Ramos (cell line): ENCODE results near the gene CDX2.

ENCODE experiments used
- in situ Hi-C: fragments of 300-500 bp; cut with MboI; formaldehyde crosslinking; loops from one replicate; pipeline ENCODE4 v1.14.3; 2022; ENCODE audit warnings: low sequenced_read_pairs; ENCODE audit not compliant: unreplicated experiment

Gene CDX2

DNA sequence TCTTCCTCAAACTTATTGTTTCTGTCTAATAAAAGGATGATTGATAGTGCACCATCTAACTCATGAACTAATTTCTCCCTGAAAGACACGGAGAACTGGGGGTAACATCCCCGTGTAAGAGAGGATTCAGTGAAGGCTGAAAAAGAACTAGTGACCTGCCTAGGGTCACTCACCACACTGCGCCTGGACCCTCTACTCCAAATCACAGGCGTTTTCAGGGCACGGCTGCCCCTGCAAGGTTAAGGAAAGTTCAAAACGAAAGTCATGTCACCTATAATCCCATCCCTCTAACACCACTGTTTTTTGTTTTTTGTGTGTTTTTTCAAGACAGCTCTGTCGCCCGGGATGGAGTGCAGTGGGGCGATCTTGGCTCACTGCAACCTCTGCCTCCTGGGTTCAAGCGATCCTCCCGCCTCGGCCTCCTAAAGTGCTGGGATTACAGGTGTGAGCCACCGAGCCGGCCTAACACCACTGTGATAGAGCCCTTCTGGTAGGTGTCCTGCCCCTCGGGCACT, 10.7 kb upstream of the CDX2 start:
- in situ Hi-C loops: loop anchor here (10.0 kb wide), 2 partner anchors 145 to 605 kb away; no protein-coding TSS in a partner anchor

DNA sequence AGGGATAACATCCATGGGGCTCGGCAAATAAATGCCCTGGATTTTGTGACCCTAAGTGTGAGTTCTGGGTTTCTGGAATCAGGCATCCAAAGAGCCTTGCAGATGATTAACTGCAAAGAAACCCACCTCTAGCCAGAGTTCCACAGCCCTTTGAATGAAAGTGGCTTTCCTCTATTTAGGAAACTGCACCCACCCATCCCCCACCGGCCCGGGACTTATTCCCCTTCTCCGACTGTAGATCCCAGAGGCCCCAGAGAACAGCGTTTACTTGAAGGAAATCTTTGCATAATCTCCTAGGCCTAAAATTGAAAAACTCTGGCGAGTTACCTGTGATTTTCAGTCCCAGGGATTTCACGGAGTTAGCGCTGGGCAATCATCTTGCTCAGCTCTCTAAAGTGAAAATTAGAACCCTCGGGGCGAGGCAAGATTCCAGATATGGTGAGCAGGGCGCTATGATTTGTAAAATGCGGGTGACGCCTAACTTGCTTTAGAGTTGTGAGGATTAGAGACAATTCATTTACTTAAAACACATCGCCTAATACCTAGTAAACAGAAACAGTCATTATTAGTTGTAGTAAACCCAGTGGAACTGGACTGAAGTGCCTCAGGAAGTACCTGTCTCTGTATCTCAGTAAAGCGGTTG, 10.0 kb upstream of the CDX2 start:
- in situ Hi-C loops: no loop called here

DNA sequence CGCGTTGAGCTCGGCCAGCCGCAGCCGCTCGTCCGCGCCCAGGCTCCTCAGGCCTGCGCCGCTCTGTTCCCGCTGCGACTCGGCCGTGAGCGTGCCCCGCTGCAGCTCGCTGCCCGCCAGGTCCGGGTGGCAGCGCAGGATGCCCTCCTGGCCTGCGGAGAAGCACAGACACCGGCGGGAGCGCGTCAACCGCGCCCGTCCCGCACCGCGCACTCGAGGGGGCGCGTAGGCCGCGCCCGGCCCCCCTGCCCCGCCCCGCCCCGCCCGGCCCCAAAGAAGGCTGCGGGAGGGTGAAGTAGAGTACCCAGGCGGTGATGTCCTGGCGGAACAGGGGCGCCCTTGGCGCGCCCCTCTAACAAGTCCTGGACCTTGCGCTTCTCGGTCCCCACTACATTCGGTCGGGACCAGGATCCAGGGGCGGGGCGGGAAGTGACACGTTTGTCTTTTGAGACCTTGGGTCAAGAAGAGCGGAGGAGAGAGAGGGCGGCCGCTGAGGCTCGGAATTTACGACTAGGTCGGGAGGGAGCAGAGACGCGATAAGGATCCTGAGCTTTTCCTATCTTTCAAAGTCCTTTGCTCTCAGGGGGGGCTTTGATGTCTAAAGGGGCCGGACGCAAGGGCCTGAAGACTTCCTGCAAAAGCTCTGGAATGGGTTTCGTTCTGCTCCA, 9.3 kb upstream of the CDX2 start:
- in situ Hi-C loops: no loop called here

DNA sequence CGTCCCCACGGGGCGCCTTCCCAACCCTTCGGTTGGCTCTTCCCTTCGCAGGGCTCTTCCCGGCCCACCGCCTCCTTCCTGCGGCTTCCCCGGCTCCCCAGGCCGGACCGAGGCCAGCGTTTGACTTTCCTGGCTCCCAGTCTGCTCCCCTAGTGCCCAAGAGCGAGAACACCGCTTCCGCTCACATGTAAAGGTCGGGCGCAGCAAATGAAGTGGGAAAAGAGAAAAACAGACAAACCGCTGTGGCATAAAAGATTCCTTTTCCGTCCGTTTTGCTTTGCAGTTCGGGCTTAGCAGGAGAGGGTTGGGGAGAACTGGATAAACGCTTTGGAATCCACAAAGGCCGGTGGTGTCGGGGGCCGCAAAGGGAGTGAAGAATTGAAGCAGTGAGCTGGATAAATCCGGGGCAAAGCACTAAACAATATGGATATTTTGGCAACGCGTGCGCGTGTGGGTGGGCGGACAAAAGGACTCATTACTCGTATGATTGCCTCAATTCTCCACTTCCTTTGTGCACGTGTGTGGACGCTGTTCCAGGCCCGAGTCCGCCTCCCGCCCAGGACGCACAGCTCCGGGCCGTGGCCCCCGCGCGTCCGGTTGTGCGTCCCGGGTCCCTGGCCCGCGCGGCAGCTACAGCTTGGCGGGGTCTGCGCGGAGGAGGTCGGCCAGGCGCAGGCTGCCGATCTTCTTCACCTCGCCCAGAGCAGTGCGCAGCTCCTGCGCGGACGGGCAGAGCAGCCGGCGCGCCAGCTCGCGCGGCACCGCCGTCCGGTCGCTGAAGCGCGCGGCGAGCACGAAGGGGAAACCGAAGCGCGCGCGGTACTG, 8.6 kb upstream of the CDX2 start:
- in situ Hi-C loops: no loop called here

DNA sequence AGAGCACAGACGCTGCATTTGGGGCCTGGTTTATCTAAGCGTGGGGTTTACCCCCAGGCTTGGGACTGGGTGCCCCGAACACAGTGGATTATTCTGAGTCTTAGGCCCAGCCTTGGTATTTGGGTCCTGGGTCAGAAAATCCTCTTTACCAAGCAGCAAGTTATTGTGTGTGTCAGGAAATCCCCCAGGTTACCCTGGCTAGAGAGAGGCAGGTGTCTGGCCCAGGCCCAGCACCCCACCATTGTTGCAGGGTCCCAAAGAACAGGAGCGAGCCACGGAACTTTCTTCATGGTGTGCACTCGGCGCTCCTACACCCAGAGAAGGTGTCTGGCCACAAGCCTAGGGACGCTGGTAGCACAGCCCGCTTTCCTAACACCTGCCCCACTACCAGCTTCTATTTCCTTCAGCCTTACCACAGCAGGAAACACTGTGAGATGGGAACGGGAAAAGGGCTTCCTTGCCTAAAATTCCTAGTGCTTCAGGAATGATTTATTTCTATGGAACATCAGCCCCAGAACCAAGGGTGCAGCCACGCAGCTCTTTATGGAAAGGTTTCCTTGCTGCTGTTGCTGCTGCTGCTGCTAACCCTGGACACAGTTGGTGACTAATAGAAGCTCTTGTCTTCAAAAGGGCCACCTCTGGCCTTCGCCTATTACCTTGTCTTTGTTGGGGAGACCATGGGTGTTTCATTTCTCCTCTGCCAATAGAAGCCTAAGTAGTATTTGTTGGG, 7.4 kb upstream of the CDX2 start:
- in situ Hi-C loops: no loop called here

DNA sequence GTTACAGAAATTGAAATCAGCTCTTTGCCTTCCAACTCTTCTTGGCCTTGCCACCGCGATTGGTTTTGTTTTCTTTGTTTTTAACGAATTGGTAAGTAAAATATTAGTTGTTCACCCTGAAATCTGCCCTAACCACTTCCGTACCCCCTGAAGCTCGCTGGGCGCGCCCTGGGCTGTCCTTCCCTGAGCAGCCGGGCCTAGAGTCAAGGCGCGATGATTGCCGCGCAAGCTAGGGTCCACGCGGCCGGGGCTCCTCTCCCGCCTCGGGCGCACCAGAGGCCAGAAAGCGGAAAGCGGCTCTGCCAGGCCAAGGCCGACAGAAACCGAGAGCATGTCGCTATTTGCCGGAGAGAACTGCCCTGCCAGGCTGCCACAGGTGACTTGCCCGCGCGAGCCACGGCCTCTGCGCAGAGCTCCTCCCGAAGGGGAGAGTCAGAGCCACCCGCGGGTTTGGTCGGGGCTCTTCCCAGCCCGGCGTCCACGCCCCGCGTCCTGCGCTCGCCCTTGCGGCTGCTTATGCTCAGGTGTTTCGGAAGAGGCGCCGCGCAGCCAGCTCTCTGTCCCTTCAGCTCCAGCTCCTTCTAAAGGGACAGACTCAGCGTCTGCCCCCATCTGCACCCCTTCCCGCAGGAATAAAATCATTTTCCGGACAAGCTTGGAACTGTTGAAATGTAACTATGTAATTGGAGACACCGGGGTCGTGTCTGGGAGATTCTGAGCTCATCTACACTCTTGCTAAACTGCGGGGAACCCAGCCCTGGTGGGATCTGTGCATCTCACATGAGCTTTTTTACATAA, 6.6 kb upstream of the CDX2 start:
- in situ Hi-C loops: no loop called here

DNA sequence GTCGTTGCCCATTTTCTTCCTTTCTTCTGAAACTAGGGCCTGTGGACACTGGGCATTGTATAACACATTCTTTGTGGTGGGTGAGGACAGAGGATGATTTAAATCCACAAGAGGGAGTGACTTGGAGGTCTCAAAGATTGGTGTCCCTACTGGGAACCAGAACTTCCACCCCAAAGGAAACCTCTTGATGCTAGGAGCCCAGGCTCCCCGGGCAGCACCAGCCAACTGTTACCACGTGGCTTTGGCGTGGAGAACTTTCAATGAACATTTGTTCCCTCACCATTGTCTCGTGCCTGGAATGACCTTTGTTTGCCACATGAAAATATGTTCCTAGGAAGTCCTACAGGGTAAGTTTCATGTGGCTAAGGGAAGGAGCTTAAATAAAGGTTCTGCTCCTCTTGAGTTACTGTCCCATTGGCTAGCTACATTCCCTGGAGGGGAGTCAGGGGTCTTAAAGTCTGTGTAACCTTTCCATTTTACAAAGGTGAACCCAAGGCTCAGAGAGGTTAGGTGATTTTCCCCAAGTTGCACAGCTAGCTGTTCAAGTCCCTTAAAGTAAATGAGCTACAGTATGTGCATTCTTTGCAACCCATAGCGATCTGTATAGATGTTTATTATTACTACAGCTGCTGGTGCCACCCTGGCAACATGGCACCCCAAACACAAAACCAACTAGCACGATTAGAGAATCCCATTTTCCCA, 5.0 kb upstream of the CDX2 start:
- in situ Hi-C loops: no loop called here

DNA sequence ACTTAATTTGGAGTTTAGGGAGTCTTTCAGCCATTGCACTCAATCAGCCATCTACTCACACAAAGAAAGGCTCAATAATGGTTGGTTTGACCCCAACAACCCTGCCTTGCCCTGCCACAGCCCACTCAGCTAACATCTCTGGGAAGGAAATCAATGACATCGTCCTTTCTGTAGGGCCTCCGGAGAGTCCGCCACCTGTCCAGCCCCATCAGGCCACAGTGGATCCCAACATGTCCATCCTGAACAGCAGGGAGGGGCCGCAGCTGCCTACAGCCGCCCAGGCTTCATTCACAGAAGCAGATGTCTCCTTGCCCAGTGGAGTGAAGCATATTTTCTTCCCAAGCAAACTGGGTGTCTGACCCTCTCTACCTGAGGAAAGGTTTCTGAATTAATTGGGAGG, 4.2 kb upstream of the CDX2 start:
- in situ Hi-C loops: no loop called here

DNA sequence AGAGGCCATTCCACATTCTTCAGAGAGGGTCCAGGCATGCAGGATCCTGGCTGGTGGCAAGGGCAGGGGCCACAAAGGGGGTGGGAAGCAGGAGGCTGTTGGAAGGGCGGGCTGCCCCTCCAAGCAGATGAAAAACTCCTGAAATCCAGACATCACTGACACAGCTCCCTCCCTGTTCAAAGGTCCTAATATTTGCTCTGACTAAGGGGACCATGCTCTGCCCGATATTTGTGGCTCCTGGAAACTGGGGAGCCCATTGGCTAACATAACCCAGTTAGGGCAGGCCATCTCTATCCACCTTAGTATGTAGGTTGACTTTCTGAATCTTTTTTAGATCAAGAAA, 3.3 kb upstream of the CDX2 start:
- in situ Hi-C loops: no loop called here

DNA sequence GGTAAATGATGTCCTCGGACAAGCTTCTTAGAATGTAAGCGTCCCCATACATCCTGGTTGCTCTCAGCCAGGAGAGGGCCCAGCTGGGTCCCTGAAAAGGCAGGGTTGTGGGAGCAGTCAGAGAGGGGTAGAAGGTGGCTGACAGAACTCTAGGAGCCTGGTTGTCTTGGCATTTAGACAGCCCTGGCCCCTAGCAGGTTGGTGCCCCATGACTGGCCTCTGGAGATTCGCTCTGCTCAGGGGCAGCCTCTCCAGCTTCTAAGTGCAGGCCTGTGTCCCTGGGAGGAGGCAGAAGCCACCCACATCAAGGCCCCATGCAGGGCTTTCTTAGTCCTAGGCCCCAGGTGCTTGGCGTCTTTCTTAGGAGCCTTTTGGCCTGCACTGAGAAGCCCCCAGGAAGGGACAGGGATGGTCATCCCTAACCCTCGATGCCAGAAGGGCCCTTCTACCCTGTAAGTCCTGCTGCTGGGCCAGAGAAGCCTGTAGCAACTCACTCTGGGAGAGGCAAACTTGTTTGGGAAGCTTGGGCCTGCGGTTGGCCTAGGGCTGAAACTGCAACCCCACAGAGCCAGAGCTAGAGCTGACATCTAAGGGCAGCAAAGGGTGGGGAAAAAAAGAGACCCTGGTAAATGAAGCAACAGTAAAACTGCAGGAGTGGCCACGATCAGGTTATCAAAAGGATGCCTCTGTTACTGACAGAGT, 2.8 kb upstream of the CDX2 start:
- in situ Hi-C loops: no loop called here

DNA sequence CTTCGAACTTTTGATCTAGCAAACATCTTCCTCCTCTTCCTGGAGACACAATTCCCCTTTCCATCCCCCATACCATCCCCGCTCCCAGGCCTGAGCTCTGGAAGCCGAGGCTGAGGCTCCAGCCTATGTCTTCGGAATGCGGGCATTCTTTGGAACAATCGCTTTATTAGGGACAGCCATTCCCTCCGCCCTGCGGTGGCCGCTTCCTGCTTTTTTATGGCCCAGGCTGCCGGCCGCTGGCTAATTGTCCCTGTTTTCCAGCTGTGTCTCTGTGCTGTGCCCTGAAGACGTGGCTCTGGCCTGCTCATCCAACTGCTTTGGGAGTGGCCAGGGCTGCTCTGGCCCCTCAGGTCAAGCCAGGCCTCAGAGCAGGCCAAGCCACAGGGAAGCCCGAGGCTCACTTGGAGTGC, 2.1 kb upstream of the CDX2 start:
- in situ Hi-C loops: no loop called here

DNA sequence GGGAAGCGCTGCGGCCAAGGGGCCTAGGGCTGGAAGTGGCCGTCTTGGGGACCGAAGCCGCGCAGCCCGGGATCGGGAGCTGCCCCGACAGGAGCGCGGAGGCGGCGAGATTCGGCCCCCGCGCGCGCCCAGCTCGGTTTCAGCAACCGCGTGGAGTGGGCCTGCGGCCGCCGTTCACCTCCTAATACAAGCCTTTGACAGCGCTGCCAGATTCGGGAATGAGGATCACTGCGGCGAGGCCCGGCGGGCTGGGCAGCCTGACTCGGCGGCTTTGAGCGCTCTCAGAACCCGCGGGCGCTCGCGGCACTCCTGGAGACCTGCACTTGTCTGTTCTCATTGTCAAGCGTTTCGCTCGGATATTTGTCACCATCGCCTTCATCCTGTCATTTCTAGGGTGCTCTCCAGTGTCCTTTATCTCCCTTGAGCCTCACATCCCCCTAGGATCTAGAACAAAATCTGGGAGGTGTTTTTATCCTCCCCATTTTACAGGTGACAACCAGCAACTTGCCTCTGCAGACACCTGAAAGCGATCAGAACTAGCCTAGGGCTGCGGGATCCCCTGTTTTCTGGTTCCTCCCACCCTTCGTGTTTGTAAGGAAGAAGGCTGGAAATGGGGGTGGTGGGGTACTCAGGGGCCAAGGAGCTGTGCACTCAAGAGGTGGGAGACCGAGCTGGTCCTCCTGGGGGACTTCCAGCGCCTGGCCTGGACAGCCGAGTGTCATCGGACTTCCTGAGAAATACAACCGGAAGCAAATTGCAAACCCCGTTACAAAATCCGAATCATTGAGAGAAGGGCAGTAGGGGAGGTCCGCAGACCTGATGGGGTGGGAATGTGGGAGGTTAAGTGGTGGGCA, 1.5 kb upstream of the CDX2 start:
- in situ Hi-C loops: no loop called here

DNA sequence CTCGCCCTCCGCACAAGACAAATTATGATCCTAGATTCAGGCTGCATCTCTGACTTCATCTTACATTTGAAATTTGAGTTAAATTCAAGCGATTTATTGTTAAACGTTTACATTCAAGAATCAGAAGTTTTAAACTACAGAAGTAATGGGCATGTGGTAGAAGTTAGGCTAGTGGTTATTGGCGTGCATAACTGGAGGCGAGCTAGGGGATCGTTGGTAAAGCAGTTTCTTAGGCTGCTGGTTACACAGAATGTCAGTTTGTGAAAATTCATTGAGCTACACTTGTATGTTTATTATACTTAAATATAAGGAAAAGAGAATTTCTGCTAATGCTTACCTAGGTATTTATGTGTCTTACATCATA, 733 bp upstream of the CDX2 start:
- in situ Hi-C loops: no loop called here

DNA sequence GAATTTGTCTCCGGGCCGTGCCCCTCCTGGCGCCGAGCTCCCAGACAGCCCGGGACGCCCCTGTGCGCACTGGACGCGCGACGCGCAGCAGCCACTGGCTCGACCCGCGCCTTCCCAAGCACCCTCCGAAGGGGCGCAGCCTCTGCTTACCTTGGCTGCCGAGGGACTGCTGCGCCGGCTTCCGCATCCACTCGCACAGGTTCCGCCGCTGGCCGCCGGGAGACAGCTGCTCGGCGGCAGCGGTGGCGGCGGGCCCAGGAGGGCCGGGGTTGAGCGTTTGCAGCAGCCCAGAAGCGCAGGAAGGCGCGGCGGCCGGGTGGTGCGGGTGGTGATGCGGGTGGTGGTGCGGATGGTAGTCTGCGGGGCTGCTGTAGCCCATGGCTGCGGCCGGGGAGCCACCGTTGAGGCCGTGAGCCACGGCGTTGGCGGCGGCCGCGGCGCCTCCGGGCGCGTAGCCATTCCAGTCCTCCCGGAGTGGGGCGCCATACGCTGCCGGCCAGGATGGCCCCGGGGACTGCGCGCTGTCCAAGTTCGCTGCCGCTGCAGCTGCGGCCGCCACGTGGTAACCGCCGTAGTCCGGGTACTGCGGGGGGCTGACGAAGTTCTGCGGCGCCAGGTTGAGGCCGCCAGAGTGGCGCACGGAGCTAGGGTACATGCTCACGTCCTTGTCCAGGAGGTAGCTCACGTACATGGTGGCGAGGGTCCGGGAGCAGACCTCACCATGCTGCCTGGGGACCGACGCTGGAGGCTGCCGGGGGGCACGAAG, 616 bp downstream of the CDX2 start:
- in situ Hi-C loops: no loop called here

DNA sequence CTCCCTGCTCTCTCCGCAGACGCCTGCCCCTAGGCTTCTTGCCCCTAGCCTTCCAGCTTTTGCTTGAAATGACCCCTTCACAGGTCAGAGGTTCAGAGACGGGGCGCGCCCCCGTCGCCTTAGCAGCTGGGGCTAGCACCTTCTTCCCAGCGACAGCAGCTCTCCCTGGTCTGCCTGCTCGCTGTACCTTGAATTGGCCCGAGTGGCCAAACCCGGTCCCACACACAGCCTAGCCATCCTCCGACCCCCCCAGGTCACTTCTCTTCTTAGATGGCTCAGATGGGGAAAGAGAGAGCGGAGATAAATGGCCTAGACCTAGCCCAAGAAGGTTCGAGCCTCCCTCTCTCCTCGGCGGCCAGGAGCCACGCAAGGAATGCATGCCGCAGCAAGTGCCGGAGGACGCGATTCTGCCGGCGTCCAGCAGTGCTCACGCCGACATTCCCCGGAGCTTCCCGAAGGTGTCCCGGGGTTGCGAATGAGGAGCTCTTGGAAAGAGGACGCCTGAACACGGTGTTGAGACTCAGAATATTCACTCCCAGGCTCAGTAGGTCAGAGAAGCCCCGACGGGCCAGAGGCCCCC, 1.3 kb downstream of the CDX2 start:
- in situ Hi-C loops: no loop called here

DNA sequence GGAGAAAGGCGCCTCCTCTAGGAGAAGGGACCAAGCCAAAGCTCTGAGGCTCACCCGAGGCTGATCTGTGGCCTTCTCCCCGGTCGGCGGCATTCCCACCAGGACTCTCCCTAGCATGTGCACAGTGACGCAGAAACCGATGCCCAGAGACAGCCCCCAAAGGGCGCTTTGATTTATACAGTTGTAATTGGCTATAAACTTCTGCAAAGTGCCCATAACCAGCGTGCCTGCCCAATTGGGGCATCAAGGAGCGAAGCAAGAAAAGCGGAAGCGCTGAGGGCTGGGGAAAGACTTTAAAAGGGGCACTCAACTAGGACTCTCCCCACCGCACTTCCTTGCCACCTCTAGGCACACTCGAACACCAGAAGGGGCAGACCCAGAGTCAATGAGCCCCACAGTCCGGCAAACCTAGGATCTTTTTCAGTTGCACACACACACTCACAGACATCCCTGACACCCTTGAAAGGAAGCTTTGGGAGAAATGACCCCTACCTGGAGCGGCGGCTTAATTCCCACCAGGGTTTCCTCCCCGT, 1.8 kb downstream of the CDX2 start:
- in situ Hi-C loops: no loop called here
